NB4 (cell line): ENCODE data around the gene BDKRB2.

Source experiments
- MYC ChIP-seq: IDR thresholded peaks from 2 replicates; pipeline ENCODE4 v1.6.1; 2011; ENCODE audit warnings: low read depth, low read length
- POLR2A ChIP-seq: IDR thresholded peaks from 2 replicates; pipeline ENCODE4 v1.6.1; 2011; ENCODE audit warnings: mild to moderate bottlenecking; ENCODE audit not compliant: insufficient read length; ENCODE audit errors: extremely low read depth
- TF ChIP-seq, protein P1 (sequence below): IDR thresholded peaks from one replicate; pipeline ENCODE4 v1.5.1; 2012; ENCODE audit warnings: low read depth, low read length

GRCh38 chr14:96221109-96221650 lies 16.5 kb downstream of the BDKRB2 start:
- TF ChIP-seq, protein P1, sequence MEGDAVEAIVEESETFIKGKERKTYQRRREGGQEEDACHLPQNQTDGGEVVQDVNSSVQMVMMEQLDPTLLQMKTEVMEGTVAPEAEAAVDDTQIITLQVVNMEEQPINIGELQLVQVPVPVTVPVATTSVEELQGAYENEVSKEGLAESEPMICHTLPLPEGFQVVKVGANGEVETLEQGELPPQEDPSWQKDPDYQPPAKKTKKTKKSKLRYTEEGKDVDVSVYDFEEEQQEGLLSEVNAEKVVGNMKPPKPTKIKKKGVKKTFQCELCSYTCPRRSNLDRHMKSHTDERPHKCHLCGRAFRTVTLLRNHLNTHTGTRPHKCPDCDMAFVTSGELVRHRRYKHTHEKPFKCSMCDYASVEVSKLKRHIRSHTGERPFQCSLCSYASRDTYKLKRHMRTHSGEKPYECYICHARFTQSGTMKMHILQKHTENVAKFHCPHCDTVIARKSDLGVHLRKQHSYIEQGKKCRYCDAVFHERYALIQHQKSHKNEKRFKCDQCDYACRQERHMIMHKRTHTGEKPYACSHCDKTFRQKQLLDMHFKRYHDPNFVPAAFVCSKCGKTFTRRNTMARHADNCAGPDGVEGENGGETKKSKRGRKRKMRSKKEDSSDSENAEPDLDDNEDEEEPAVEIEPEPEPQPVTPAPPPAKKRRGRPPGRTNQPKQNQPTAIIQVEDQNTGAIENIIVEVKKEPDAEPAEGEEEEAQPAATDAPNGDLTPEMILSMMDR = no peak
- no peak for TF ChIP-seq POLR2A
- no peak for TF ChIP-seq MYC
